MG63 (cell line): ENCODE results near the gene UNC93B1. TPM values are rescaled to one million over a fixed set of nuclear protein-coding genes. Genes with fewer than 3 reads are reported as not detected.
"Not testable (repeated sequence)": the region's sequence is repeated elsewhere in the genome, so short reads cannot be mapped to it uniquely, and the experiment has no call there.

ENCODE experiments used
- DNase-seq: peaks from one replicate; pipeline ENCODE4 v3.0.0-alpha.2; 2020
- H3K27me3 ChIP-seq: fragments of 250-450 bp; sonication (Bioruptor Pico); 2 replicates; pipeline ENCODE4 v1.5.1; 2020; ENCODE audit warnings: mild to moderate bottlenecking, moderate library complexity
- H3K36me3 ChIP-seq: fragments of 250-450 bp; sonication (Bioruptor Pico); 2 replicates; pipeline ENCODE4 v1.5.1; 2020; ENCODE audit warnings: mild to moderate bottlenecking, moderate library complexity
- H3K4me3 ChIP-seq: fragments of 250-450 bp; sonication (Bioruptor Pico); 2 replicates; pipeline ENCODE4 v1.5.1; 2020; ENCODE audit warnings: mild to moderate bottlenecking, moderate library complexity
- H3K9me3 ChIP-seq: fragments of 250-450 bp; sonication (Bioruptor Pico); 2 replicates; pipeline ENCODE4 v1.5.1; 2020; ENCODE audit warnings: mild to moderate bottlenecking, moderate library complexity
- total RNA-seq: library from RNA; depleted of rRNA; stranded (reverse); fragments of >200 nt; shearing (Covaris generic); gene quantifications from 2 replicates; pipeline ENCODE4 v1.2.3, GENCODE V29; 2014; ENCODE audit warnings: low replicate concordance; rRNA removed

UNC93B1 gene
- total RNA-seq, 1 experiment from 2014 or later, result 37.7 TPM

- not testable (repeated sequence) for H3K36me3 ChIP-seq, H3K27me3 ChIP-seq, H3K9me3 ChIP-seq, H3K4me3 ChIP-seq, DNase-seq
These were observed 56.1 kb downstream of the UNC93B1 start for GRCh38 chr11:67947785-67948184.

- not testable (repeated sequence) for H3K36me3 ChIP-seq, H3K27me3 ChIP-seq, H3K9me3 ChIP-seq, H3K4me3 ChIP-seq, DNase-seq
These were observed 57.5 kb downstream of the UNC93B1 start for GRCh38 chr11:67946403-67946802.

GRCh38 chr11:67943406-67943805, 60.5 kb downstream of the UNC93B1 start:
- H3K9me3 ChIP-seq, DNase-seq, H3K27me3 ChIP-seq, H3K4me3 ChIP-seq, H3K36me3 ChIP-seq: not testable (repeated sequence)

Other genes starting within 250 kb of the UNC93B1 start
- gene ALDH3B1, start 6.2 kb upstream of the UNC93B1 start, total RNA-seq, result 7.5 and 14.0 TPM in 2 replicates
- gene NDUFS8, start 26.6 kb upstream of the UNC93B1 start, total RNA-seq, result 218 and 256 TPM in 2 replicates
- 26.4 and 36.9 TPM in 2 replicates for gene TCIRG1, start 34.9 kb upstream of the UNC93B1 start, total RNA-seq
- 6.8 and 12.9 TPM in 2 replicates for gene CHKA, start 117.3 kb upstream of the UNC93B1 start, total RNA-seq
- gene KMT5B, start 209.2 kb upstream of the UNC93B1 start, total RNA-seq, result 4.7 and 13.8 TPM in 2 replicates